ENCODE measurements around the gene TOX2.

DNA sequence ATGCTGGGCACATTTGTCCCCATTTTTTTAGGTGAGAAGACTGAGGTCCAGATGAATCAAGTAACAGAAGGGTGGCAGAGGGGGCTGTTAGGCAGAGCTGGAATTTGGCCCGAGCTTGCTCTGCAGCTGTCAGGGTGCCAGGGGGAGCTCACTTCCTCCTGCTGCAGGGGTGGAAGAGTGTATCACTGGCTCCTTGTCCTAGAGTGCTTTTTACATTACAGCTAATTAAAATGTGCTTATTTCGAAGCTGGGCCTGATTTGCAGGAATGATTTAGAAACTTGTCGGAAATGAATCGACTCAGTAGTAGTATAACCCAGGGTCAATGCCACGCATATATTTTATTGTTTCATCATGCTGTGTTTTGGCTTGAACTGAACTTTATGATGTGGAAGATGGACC lies 11.1 kb downstream of the TOX2 start:
- TF ChIP-seq CTCF (IDR thresholded peaks at IDR 0.05) (no peak), POLR2A (IDR thresholded peaks at IDR 0.05) (no peak), POLR2AphosphoS5 (IDR thresholded peaks at IDR 0.05) (no peak), EP300 (IDR thresholded peaks at IDR 0.05) (no peak)
